GM12878 (cell line): Measurements from ENCODE around the gene PCDH1. TPM values are rescaled to one million over a fixed set of nuclear protein-coding genes. Genes with fewer than 3 reads are reported as not detected.

Source experiments
- ATAC-seq: fragments of 200-7000 bp; cut with Tn5 transposase; 3 replicates; pipeline ENCODE4 v1.9.1; 2020; ENCODE audit warnings: mild to moderate bottlenecking, moderate library complexity
- BruUV-seq: library from RNA; stranded (reverse); fragments of 400-500 nt; replicated peaks from 2 replicates; lab custom pipeline; 2021; lab: Mats Ljungman, UMichigan
- CTCF ChIA-PET: fragments of 300-600 bp; sonication (Branson Sonifier 250); formaldehyde crosslinking; extraction: SDS; loops from one replicate; lab custom pipeline; 2021; ENCODE audit warnings: inconsistent platforms; lab: Yijun Ruan, JAX
- POLR2A ChIA-PET: fragments of 350-600 bp; formaldehyde crosslinking; extraction: SDS; loops from one replicate; lab custom pipeline; 2021; ENCODE audit warnings: inconsistent platforms; lab: Charles Lee
- RAD21 ChIA-PET: fragments of 300-600 bp; sonication (Branson Sonifier 250); formaldehyde crosslinking; loops from one replicate; lab custom pipeline; 2023; ENCODE audit warnings: antibody characterized with exemption; ENCODE audit not compliant: unreplicated experiment; lab: Charles Lee
- SMC1A ChIA-PET: fragments of 300-600 bp; sonication (Branson Sonifier 250); formaldehyde crosslinking; loops from one replicate; lab custom pipeline; 2023; ENCODE audit not compliant: unreplicated experiment, uncharacterized antibody; lab: Charles Lee
- DNase-seq: peaks from one replicate; pipeline ENCODE4 v3.0.0-alpha.2; 2011; ENCODE audit warnings: low read depth, low spot score
- FAIRE-seq: peaks from 3 replicates; lab custom pipeline; 2011; peaks lifted over from hg19 to GRCh38; lab: Jason Lieb, UNC
- H2AFZ ChIP-seq: 2 replicates; pipeline ENCODE4 v1.6.0; 2011; ENCODE audit warnings: low read depth, low read length, control low read depth; ENCODE audit not compliant: control insufficient read depth
- H3K27ac ChIP-seq: 2 replicates; pipeline ENCODE4 v1.5.1; 2011; ENCODE audit warnings: control low read depth; ENCODE audit not compliant: control insufficient read depth, insufficient read depth
- H3K27me3 ChIP-seq, 2 experiments: replicated peaks in 1 of 2; 2 replicates each; pipeline versions ENCODE4 v1.6.0 to v1.6.1; 2011; ENCODE audit warnings: low read length in 1 of 2; ENCODE audit not compliant: control insufficient read depth in 2 of 2, insufficient read depth in 2 of 2
- H3K36me3 ChIP-seq, 2 experiments: 2 replicates each; pipeline ENCODE4 v1.5.1; 2011; ENCODE audit warnings: low read length in 1 of 2; ENCODE audit not compliant: control insufficient read depth in 2 of 2, insufficient read depth in 2 of 2
- H3K4me1 ChIP-seq: 2 replicates; pipeline ENCODE4 v1.6.1; 2011; ENCODE audit warnings: mild to moderate bottlenecking, low read length, moderate library complexity, mixed read lengths; ENCODE audit not compliant: control insufficient read depth, insufficient read depth
- H3K4me2 ChIP-seq: 2 replicates; pipeline ENCODE4 v1.6.0; 2011; ENCODE audit warnings: control low read depth; ENCODE audit not compliant: control insufficient read depth, insufficient read depth
- H3K4me3 ChIP-seq: fragments of 200-600 bp; sonication (generic); 2 replicates; pipeline ENCODE4 v1.5.1; 2016
- H3K79me2 ChIP-seq: 2 replicates; pipeline ENCODE4 v1.6.0; 2011; ENCODE audit warnings: low read length; ENCODE audit not compliant: control insufficient read depth, insufficient read depth
- H3K9ac ChIP-seq: 2 replicates; pipeline ENCODE4 v1.8.0; 2011; ENCODE audit warnings: low read length, control low read depth, mixed read lengths; ENCODE audit not compliant: control insufficient read depth, insufficient read depth
- H3K9me3 ChIP-seq: replicated peaks from 3 replicates; pipeline ENCODE4 v1.5.1; 2011; ENCODE audit warnings: mild to moderate bottlenecking, low read length; ENCODE audit not compliant: control insufficient read depth, insufficient read depth
- H4K20me1 ChIP-seq: 2 replicates; pipeline ENCODE4 v1.6.0; 2011; ENCODE audit not compliant: control insufficient read depth, insufficient read depth
- E2F8 ChIP-seq: fragments of 450-650 bp; IDR thresholded peaks from 2 replicates; pipeline ENCODE4 v1.6.1; 2018; ENCODE audit warnings: mild to moderate bottlenecking, low read depth, moderate library complexity; ENCODE audit not compliant: partially characterized antibody
- EP300 ChIP-seq, 2 experiments: fragments of 150-350 bp in 1 of 2; IDR thresholded peaks; 2 replicates each; pipeline ENCODE4 v1.6.1; 2011 to 2012; ENCODE audit warnings: low read depth in 2 of 2, low read length in 2 of 2, borderline replicate concordance in 1 of 2, improper control_type of control experiment in 1 of 2, inconsistent platforms in 1 of 2; ENCODE audit not compliant: control insufficient read depth in 1 of 2
- EZH2 ChIP-seq: IDR thresholded peaks from 2 replicates; pipeline ENCODE4 v1.6.1; 2012; ENCODE audit warnings: low read depth, mild to moderate bottlenecking, control low read depth, inconsistent platforms, low read length, borderline replicate concordance; ENCODE audit not compliant: control insufficient read depth
- LARP7 ChIP-seq: fragments of 450-650 bp; IDR thresholded peaks from 2 replicates; pipeline ENCODE4 v1.6.1; 2017; ENCODE audit warnings: mild to moderate bottlenecking
- MEF2A ChIP-seq: IDR thresholded peaks from 2 replicates; pipeline ENCODE4 v1.6.1; 2011; ENCODE audit warnings: low read depth, mild to moderate bottlenecking, low read length, moderate library complexity; ENCODE audit not compliant: insufficient read depth
- MEF2B ChIP-seq: fragments of 450-650 bp; IDR thresholded peaks from 2 replicates; pipeline ENCODE4 v1.6.1; 2018; ENCODE audit warnings: mild to moderate bottlenecking, moderate library complexity; ENCODE audit not compliant: partially characterized antibody, poor library complexity, severe bottlenecking
- PKNOX1 ChIP-seq: fragments of 450-650 bp; IDR thresholded peaks from 2 replicates; pipeline ENCODE4 v1.6.1; 2016; ENCODE audit warnings: mild to moderate bottlenecking
- SPI1 ChIP-seq: IDR thresholded peaks from 2 replicates; pipeline ENCODE4 v1.6.1; 2011; ENCODE audit warnings: low read depth, mild to moderate bottlenecking, low read length, moderate library complexity, borderline replicate concordance; ENCODE audit not compliant: insufficient read depth
- TCF12 ChIP-seq: IDR thresholded peaks from 2 replicates; pipeline ENCODE4 v1.6.1; 2011; ENCODE audit warnings: low read depth, mild to moderate bottlenecking, low read length
- ZSCAN29 ChIP-seq: fragments of 450-650 bp; IDR thresholded peaks from 2 replicates; pipeline ENCODE4 v1.6.1; 2017; ENCODE audit warnings: mild to moderate bottlenecking, moderate library complexity
- WGBS: methylation state at CpG from one replicate; pipeline ENCODE4 v1.1.6; 2016; ENCODE audit warnings: low lambda C conversion rate; ENCODE audit not compliant: insufficient replicate concordance, insufficient coverage; ENCODE audit errors: missing lambda C conversion rate; 5-methylcytosine and 5-hydroxymethylcytosine counted together
- in situ Hi-C: fragments of 300-500 bp; cut with MboI; formaldehyde crosslinking; loops from 9 replicates; pipeline ENCODE4 v1.14.3; 2018; ENCODE audit warnings: mixed read lengths
- intact Hi-C: fragments of 100-400 bp; cut with micrococcal nuclease; formaldehyde crosslinking; loops from one replicate; pipeline ENCODE4 v1.14.2; 2022; ENCODE audit not compliant: unreplicated experiment
- polyA plus RNA-seq, 11 experiments: library from polyadenylated mRNA; depleted of rRNA in 4 of 11; unstranded in 6 of 11; stranded (reverse) in 5 of 11; fragments of >200 nt; fragmentation: Nextera tagmentation in 4 of 11; fragmentation: Illumina TruSeq in 1 of 11; extraction: Ambion mirVana in 4 of 11; extraction: Trizol in 1 of 11; gene quantifications; 1 replicate in 1 of 11; 2 replicates in 10 of 11; pipeline versions ENCODE4 v1.2.1 to v1.2.3, GENCODE V29; 2011 to 2016; ENCODE audit warnings: inconsistent platforms in 2 of 11, missing spikeins in 2 of 11, low read depth in 1 of 11
- total RNA-seq, 4 experiments: library from RNA; depleted of rRNA in 3 of 4; stranded (reverse); fragments of >200 nt in 3 of 4; fragmentation: Illumina TruSeq in 1 of 4; extraction: Trizol in 1 of 4; gene quantifications; 2 replicates each; pipeline versions ENCODE4 v1.2.1 to v1.2.3, GENCODE V29; 2013 to 2021
- TF ChIP-seq, protein P1 (sequence below): IDR thresholded peaks from 2 replicates; pipeline ENCODE4 v1.6.1; 2012; ENCODE audit warnings: improper control_type of control experiment, low read depth, low read length; ENCODE audit not compliant: insufficient replicate concordance

The PCDH1 gene
- total and polyA plus RNA-seq, 10 of the 15 experiments (the other 5 are each of a cell fraction or from before 2014, with no cell fraction given): 0.07 to 0.36 (median 0.16) TPM; not detected in 7

DNA sequence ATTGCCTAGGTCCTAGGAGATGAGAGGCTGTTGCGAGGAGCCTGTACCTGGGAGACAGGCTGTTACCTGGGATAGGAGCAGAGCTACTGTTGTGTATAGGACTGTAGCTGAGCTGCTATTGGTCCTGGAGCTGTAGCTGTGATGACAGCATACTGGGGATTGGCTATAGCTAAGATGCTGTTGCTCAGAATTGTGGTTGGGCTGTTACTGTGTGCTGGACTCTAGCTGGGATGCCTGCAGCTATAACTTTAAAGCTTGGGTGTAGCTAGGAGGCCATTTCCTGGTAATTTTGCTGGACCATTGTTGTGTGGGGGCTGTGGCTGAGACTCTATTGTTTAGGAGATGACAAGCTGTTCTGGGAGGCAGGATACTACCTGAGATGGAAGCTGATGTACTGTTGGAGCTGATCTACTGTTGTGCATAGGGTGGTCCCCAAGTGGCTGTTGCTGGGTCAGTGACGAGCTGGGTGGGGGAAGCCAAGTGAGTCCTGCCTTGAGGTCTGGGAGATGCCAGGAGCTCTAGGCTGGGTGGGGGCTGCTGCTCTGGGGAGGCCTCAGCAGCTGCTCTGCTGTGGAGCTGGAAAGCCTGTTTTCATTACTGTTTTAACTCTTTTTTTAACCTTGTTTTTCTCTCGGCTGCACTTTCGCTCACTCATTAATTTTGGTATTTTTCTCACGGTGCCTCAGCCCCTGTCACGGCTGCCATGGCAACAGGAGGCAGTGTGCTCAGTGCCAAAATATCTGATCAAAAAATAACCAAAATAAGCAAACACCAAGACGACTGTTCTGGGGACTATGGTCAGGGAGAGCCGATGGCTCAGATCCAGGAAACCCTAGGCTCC lies 3.0 kb upstream of the PCDH1 start:
- H3K79me2 ChIP-seq: no peaks in the 10 kb centered on the region
- CTCF ChIA-PET: interaction anchor here (0.7 to 7.3 kb wide), 25 partner anchors 10 to 262 kb away, joined by 3 to 97 read pairs (median 4); partner anchors contain the start of gene RNF14
- peak; percentile 41 for ATAC-seq
- DNase-seq: peak; percentile 40
- FAIRE-seq: peak; percentile 49
- no TSS peak for BruUV-seq
- H3K27me3 ChIP-seq: peaks cover 17 to 25% of the 10 kb centered on the region in 2 experiments
- H4K20me1 ChIP-seq: 0 out of 2 replicates have a peak, but pooled peaks cover 3% of the 10 kb centered on the region
- H3K36me3 ChIP-seq: no peaks in the 10 kb centered on the region
- H3K27ac ChIP-seq: no peak overlapping the region
- peak overlapping the region; percentile 59 for H3K4me2 ChIP-seq
- 18% methylated on average over 8 of the region's 8 CpGs for WGBS
- H3K9ac ChIP-seq: no peak overlapping the region
- H3K4me1 ChIP-seq: peaks cover 37% of the 10 kb centered on the region
- SMC1A ChIA-PET: interaction anchor here (0.6 to 4.2 kb wide), 13 partner anchors 9 to 278 kb away, joined by 3 to 39 read pairs (median 5); partner anchors contain the start of gene RNF14
- no peak overlapping the region for H3K4me3 ChIP-seq
- in situ Hi-C loops: loop anchor here (5.0 kb wide), 1 partner anchor 189 kb away; no protein-coding TSS in a partner anchor
- RAD21 ChIA-PET: interaction anchor here (0.8 to 5.0 kb wide), 11 partner anchors 9 to 187 kb away, joined by 3 to 67 read pairs (median 6); no protein-coding TSS in a partner anchor
- intact Hi-C loops: loop anchor here (2.0 kb wide), 1 partner anchor 80 kb away; no protein-coding TSS in a partner anchor
- POLR2A ChIA-PET: interaction anchor here (0.9 kb wide), 1 partner anchor 89 kb away, joined by 4 read pairs; no protein-coding TSS in a partner anchor
- H3K9me3 ChIP-seq: no peaks in the 10 kb centered on the region
- no peak overlapping the region; the same call in 1 of the 2 replicates for H2AFZ ChIP-seq
- no peak for TF ChIP-seq EZH2
- TF ChIP-seq, protein P1, sequence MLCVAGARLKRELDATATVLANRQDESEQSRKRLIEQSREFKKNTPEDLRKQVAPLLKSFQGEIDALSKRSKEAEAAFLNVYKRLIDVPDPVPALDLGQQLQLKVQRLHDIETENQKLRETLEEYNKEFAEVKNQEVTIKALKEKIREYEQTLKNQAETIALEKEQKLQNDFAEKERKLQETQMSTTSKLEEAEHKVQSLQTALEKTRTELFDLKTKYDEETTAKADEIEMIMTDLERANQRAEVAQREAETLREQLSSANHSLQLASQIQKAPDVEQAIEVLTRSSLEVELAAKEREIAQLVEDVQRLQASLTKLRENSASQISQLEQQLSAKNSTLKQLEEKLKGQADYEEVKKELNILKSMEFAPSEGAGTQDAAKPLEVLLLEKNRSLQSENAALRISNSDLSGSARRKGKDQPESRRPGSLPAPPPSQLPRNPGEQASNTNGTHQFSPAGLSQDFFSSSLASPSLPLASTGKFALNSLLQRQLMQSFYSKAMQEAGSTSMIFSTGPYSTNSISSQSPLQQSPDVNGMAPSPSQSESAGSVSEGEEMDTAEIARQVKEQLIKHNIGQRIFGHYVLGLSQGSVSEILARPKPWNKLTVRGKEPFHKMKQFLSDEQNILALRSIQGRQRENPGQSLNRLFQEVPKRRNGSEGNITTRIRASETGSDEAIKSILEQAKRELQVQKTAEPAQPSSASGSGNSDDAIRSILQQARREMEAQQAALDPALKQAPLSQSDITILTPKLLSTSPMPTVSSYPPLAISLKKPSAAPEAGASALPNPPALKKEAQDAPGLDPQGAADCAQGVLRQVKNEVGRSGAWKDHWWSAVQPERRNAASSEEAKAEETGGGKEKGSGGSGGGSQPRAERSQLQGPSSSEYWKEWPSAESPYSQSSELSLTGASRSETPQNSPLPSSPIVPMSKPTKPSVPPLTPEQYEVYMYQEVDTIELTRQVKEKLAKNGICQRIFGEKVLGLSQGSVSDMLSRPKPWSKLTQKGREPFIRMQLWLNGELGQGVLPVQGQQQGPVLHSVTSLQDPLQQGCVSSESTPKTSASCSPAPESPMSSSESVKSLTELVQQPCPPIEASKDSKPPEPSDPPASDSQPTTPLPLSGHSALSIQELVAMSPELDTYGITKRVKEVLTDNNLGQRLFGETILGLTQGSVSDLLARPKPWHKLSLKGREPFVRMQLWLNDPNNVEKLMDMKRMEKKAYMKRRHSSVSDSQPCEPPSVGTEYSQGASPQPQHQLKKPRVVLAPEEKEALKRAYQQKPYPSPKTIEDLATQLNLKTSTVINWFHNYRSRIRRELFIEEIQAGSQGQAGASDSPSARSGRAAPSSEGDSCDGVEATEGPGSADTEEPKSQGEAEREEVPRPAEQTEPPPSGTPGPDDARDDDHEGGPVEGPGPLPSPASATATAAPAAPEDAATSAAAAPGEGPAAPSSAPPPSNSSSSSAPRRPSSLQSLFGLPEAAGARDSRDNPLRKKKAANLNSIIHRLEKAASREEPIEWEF: peak; percentile 35
- peak; percentile 58; the same call in 1 of the 2 replicates for TF ChIP-seq TCF12
- no peak for TF ChIP-seq ZSCAN29
- no peak for TF ChIP-seq MEF2A
- TF ChIP-seq MEF2B: peak; percentile 32
- peak; percentile 90 for TF ChIP-seq PKNOX1
- TF ChIP-seq EP300 (IDR thresholded peaks at IDR 0.05; ENCODE audit: borderline replicate concordance in 1 of 2, control insufficient read depth in 1 of 2, low read depth in 2 of 2, low read length in 2 of 2): peak in 1 of 2 experiments; percentile 20; a peak in 1 of 4 replicates
- no peak for TF ChIP-seq SPI1
- no peak for TF ChIP-seq E2F8
- no peak for TF ChIP-seq LARP7
